Natural killer cell (primary cell): ENCODE data around the gene NAT9. TPM values are rescaled to one million over a fixed set of nuclear protein-coding genes. Genes with fewer than 3 reads are reported as not detected.

Source experiments
- ATAC-seq, 3 donors: fragments of 150-1000 bp in 2 of 3; fragments of 200-7000 bp in 1 of 3; cut with Tn5 transposase; 1 replicate in 1 of 3; 2 replicates in 2 of 3; pipeline ENCODE4 v1.10.0; 2021; ENCODE audit warnings: mild to moderate bottlenecking in 2 of 3, moderate library complexity in 2 of 3
- DNase-seq, 2 donors: peaks; one replicate each; pipeline versions ENCODE4 v3.0.0 to v3.0.0-alpha.2; 2013 to 2021; ENCODE audit warnings: mixed read lengths in 1 of 2
- H3K27ac ChIP-seq: one replicate; pipeline ENCODE4 v1.5.1; 2013; ENCODE audit warnings: mild to moderate bottlenecking, low read length
- H3K27me3 ChIP-seq: one replicate; pipeline ENCODE4 v1.6.1; 2013; ENCODE audit warnings: low read length; ENCODE audit not compliant: control insufficient read depth, insufficient read depth
- H3K36me3 ChIP-seq: one replicate; pipeline ENCODE4 v1.6.1; 2013; ENCODE audit warnings: low read length; ENCODE audit not compliant: control insufficient read depth, insufficient read depth
- H3K4me1 ChIP-seq: one replicate; pipeline ENCODE4 v1.6.1; 2013; ENCODE audit warnings: low read length; ENCODE audit not compliant: control insufficient read depth, insufficient read depth
- H3K4me3 ChIP-seq: one replicate; pipeline ENCODE4 v1.5.1; 2013; ENCODE audit warnings: low read length
- H3K9me3 ChIP-seq: one replicate; pipeline ENCODE4 v1.6.1; 2013; ENCODE audit warnings: low read length; ENCODE audit not compliant: control insufficient read depth, insufficient read depth
- H3K27ac Mint-ChIP-seq, 2 donors: one replicate each; pipeline ENCODE4 v1.8.0; 2022; ENCODE audit warnings: mild to moderate bottlenecking in 2 of 2, mixed read lengths in 2 of 2, moderate library complexity in 1 of 2
- H3K27me3 Mint-ChIP-seq, 2 donors: one replicate each; pipeline ENCODE4 v1.8.0; 2022; ENCODE audit warnings: low read depth in 2 of 2, mixed read lengths in 2 of 2
- H3K36me3 Mint-ChIP-seq: one replicate; pipeline ENCODE4 v1.8.0; 2022; ENCODE audit warnings: mixed read lengths
- H3K4me1 Mint-ChIP-seq, 2 donors: one replicate each; pipeline ENCODE4 v1.8.0; 2022; ENCODE audit warnings: mixed read lengths in 2 of 2
- H3K4me3 Mint-ChIP-seq: one replicate; pipeline ENCODE4 v1.8.0; 2022; ENCODE audit warnings: mild to moderate bottlenecking, moderate library complexity, mixed read lengths
- H3K9me3 Mint-ChIP-seq, 2 donors: one replicate each; pipeline ENCODE4 v1.8.0; 2022; ENCODE audit warnings: mixed read lengths in 2 of 2
- CTCF ChIP-seq: fragments of 200-600 bp; IDR thresholded peaks from one replicate; pipeline ENCODE4 v1.8.0; 2022; ENCODE audit warnings: antibody characterized with exemption
- WGBS: methylation state at CpG from one replicate; pipeline ENCODE4 v1.1.7; 2013; ENCODE audit warnings: missing lambda C conversion rate; ENCODE audit not compliant: insufficient coverage; 5-methylcytosine and 5-hydroxymethylcytosine counted together
- intact Hi-C: fragments of 100-400 bp; cut with micrococcal nuclease; formaldehyde crosslinking; loops from one replicate; pipeline ENCODE4 v1.14.2; 2022
- total RNA-seq, 4 donors: library from RNA; stranded (reverse); fragments of 120-200 nt in 1 of 4; gene quantifications; one replicate each; pipeline versions ENCODE4 v1.2.3 to v1.2.4, GENCODE V29; 2013 to 2022

Gene NAT9
- total RNA-seq, 3 donors from 2014 or later (not counting 1 experiment from before 2014, with no cell fraction given), result 20.0 to 27.2 (median 24.8) TPM

GRCh38 chr17:74752415-74752814 lies 23.7 kb downstream of the NAT9 start:
- Histone ChIP-seq H3K27ac (peak overlapping the region; percentile 51), H3K4me1 (peaks cover 81% of the 10 kb centered on the region), H3K4me3 (no peak overlapping the region), H3K27me3 (no peaks in the 10 kb centered on the region), H3K9me3 (no peaks in the 10 kb centered on the region), H3K36me3 (peaks cover 25% of the 10 kb centered on the region)
- no peak for TF ChIP-seq CTCF
- H3K27ac Mint-ChIP-seq, result peak overlapping the region; percentile 92 to 93
- H3K9me3 Mint-ChIP-seq, result no peaks in the 10 kb centered on the region
- peak overlapping the region; percentile 99 for H3K4me3 Mint-ChIP-seq
- DNase-seq (no peak), ATAC-seq (no peak)
- H3K36me3 Mint-ChIP-seq, result no peaks in the 10 kb centered on the region
- 70% methylated on average over 9 of the region's 9 CpGs for WGBS
- H3K4me1 Mint-ChIP-seq, result peaks cover 67 to 76% of the 10 kb centered on the region in 2 donors
- intact Hi-C loops, result no loop called here
- no peaks in the 10 kb centered on the region for H3K27me3 Mint-ChIP-seq

GRCh38 chr17:74750327-74751069 lies 25.6 kb downstream of the NAT9 start:
- DNase-seq, result peak in 1 of 2 donors; percentile 52
- Histone ChIP-seq H3K4me3 (peak overlapping the region; percentile 64), H3K27me3 (no peaks in the 10 kb centered on the region), H3K27ac (peak overlapping the region; percentile 30), H3K9me3 (no peaks in the 10 kb centered on the region), H3K36me3 (peaks cover 19% of the 10 kb centered on the region), H3K4me1 (peaks cover 79% of the 10 kb centered on the region)
- H3K9me3 Mint-ChIP-seq, result no peaks in the 10 kb centered on the region
- peak overlapping the region; percentile 99 for H3K4me3 Mint-ChIP-seq
- peak overlapping the region; percentile 92 to 93 for H3K27ac Mint-ChIP-seq
- no peak for ATAC-seq
- WGBS, result 8% methylated on average over 13 of the region's 13 CpGs
- TF ChIP-seq CTCF, result no peak
- no peaks in the 10 kb centered on the region for H3K27me3 Mint-ChIP-seq
- no peaks in the 10 kb centered on the region for H3K36me3 Mint-ChIP-seq
- intact Hi-C loops, result loop anchor here (1.0 to 2.0 kb wide), 2 partner anchors 9 to 14 kb away; no protein-coding TSS in a partner anchor
- peaks cover 53 to 75% of the 10 kb centered on the region in 2 donors for H3K4me1 Mint-ChIP-seq

GRCh38 chr17:74750039-74750326 lies 26.2 kb downstream of the NAT9 start:
- H3K9me3 Mint-ChIP-seq, result no peaks in the 10 kb centered on the region
- DNase-seq, result no peak
- H3K27ac Mint-ChIP-seq, result peak overlapping the region; percentile 92 to 93
- H3K27me3 Mint-ChIP-seq, result no peaks in the 10 kb centered on the region
- WGBS, result 7% methylated on average over 6 of the region's 6 CpGs
- Histone ChIP-seq H3K36me3 (peaks cover 15% of the 10 kb centered on the region), H3K27ac (peak overlapping the region; percentile 30), H3K4me3 (peak overlapping the region; percentile 64), H3K9me3 (no peaks in the 10 kb centered on the region), H3K27me3 (no peaks in the 10 kb centered on the region), H3K4me1 (peaks cover 79% of the 10 kb centered on the region)
- peaks cover 48 to 70% of the 10 kb centered on the region in 2 donors for H3K4me1 Mint-ChIP-seq
- TF ChIP-seq CTCF, result no peak
- peak overlapping the region; percentile 99 for H3K4me3 Mint-ChIP-seq
- no peaks in the 10 kb centered on the region for H3K36me3 Mint-ChIP-seq
- intact Hi-C loops, result loop anchor here (2.0 kb wide), 1 partner anchor 15 kb away; no protein-coding TSS in a partner anchor
- no peak for ATAC-seq
